ENCODE data around the gene AMPD1.

- TF ChIP-seq POLR2A (IDR thresholded peaks at IDR 0.05) (no peak), POLR2AphosphoS5 (IDR thresholded peaks at IDR 0.05) (no peak)
- TF ChIP-seq, protein P1, sequence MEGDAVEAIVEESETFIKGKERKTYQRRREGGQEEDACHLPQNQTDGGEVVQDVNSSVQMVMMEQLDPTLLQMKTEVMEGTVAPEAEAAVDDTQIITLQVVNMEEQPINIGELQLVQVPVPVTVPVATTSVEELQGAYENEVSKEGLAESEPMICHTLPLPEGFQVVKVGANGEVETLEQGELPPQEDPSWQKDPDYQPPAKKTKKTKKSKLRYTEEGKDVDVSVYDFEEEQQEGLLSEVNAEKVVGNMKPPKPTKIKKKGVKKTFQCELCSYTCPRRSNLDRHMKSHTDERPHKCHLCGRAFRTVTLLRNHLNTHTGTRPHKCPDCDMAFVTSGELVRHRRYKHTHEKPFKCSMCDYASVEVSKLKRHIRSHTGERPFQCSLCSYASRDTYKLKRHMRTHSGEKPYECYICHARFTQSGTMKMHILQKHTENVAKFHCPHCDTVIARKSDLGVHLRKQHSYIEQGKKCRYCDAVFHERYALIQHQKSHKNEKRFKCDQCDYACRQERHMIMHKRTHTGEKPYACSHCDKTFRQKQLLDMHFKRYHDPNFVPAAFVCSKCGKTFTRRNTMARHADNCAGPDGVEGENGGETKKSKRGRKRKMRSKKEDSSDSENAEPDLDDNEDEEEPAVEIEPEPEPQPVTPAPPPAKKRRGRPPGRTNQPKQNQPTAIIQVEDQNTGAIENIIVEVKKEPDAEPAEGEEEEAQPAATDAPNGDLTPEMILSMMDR (IDR thresholded peaks at IDR 0.05): no peak
Observed at GRCh38 chr1:114703242-114703641, 7.9 kb upstream of the AMPD1 start.
